ENCODE data around the gene PTBP2.
A peak's percentile ranks its signal among the peaks of the same experiment; 100 is the strongest.

The PTBP2 gene

GRCh38 chr1:96727860-96728259 lies 6.3 kb downstream of the PTBP2 start:
- no peak overlapping the region for H3K9ac ChIP-seq (ENCODE audit: low read length)
- no CpG with 5 or more reads among the region's 3 CpGs for WGBS (ENCODE audit: extremely low coverage, insufficient coverage, insufficient read length)
- H3K23ac ChIP-seq (ENCODE audit: low read length) = no peak overlapping the region
- H4K91ac ChIP-seq (ENCODE audit: low read depth, low read length) = no peak overlapping the region
- H3K36me3 ChIP-seq (ENCODE audit: control insufficient read depth in 1 of 2, insufficient read depth in 2 of 2, low read length in 2 of 2) = peaks cover 8 to 17% of the 10 kb centered on the region in 2 experiments
- H3K9me3 ChIP-seq (ENCODE audit: insufficient read depth, low read depth, low read length) = no peaks in the 10 kb centered on the region
- H2AFZ ChIP-seq (ENCODE audit: insufficient read depth, low read length, poor library complexity) = no peak overlapping the region
- DNase-seq = no peak
- peaks cover 2% of the 10 kb centered on the region for H3K79me2 ChIP-seq (ENCODE audit: control insufficient read depth, insufficient read depth, low read length, poor library complexity)
- no peaks in the 10 kb centered on the region for H3K27me3 ChIP-seq (ENCODE audit: insufficient read depth, low read length)
- H2AK5ac ChIP-seq (ENCODE audit: low read length) = no peak overlapping the region
- no peak overlapping the region for H2BK120ac ChIP-seq (ENCODE audit: insufficient read depth, low read length, poor library complexity)
- no peak overlapping the region for H3K27ac ChIP-seq (ENCODE audit: low read depth, low read length)
- no peak overlapping the region for H4K8ac ChIP-seq (ENCODE audit: low read depth, low read length)
- H3K18ac ChIP-seq (ENCODE audit: low read length) = no peak overlapping the region
- H3K4me1 ChIP-seq (ENCODE audit: control insufficient read depth in 1 of 2, insufficient read depth in 2 of 2, low read length in 2 of 2) = no peaks in the 10 kb centered on the region
- H3K4ac ChIP-seq (ENCODE audit: low read depth, low read length) = peak overlapping the region; percentile 62
- H4K12ac ChIP-seq (ENCODE audit: low read depth, low read length) = no peak overlapping the region
- H2BK12ac ChIP-seq (ENCODE audit: low read length) = no peak overlapping the region
- H3K4me3 ChIP-seq (ENCODE audit: low read depth, low read length) = no peak overlapping the region
- no peak overlapping the region for H3K14ac ChIP-seq (ENCODE audit: low read length)
- H3K79me1 ChIP-seq (ENCODE audit: low read length) = no peaks in the 10 kb centered on the region
- H3K4me2 ChIP-seq (ENCODE audit: low read length) = no peak overlapping the region
- H2BK5ac ChIP-seq (ENCODE audit: low read depth, low read length, poor library complexity) = no peak overlapping the region

GRCh38 chr1:96730574-96731298 lies 9.2 kb downstream of the PTBP2 start:
- Histone ChIP-seq H3K27ac (ENCODE audit: low read depth, low read length) (no peak overlapping the region), H3K36me3 (ENCODE audit: control insufficient read depth in 1 of 2, insufficient read depth in 2 of 2, low read length in 2 of 2) (peaks cover 7 to 10% of the 10 kb centered on the region in 2 experiments), H3K4me2 (ENCODE audit: low read length) (no peak overlapping the region), H3K14ac (ENCODE audit: low read length) (no peak overlapping the region), H3K4me1 (ENCODE audit: control insufficient read depth in 1 of 2, insufficient read depth in 2 of 2, low read length in 2 of 2) (no peaks in the 10 kb centered on the region), H3K23ac (ENCODE audit: low read length) (no peak overlapping the region), H2AFZ (ENCODE audit: insufficient read depth, low read length, poor library complexity) (no peak overlapping the region), H2BK12ac (ENCODE audit: low read length) (no peak overlapping the region), H3K4ac (ENCODE audit: low read depth, low read length) (peak overlapping the region; percentile 24), H3K18ac (ENCODE audit: low read length) (no peak overlapping the region), H3K4me3 (ENCODE audit: low read depth, low read length) (no peak overlapping the region), H2BK120ac (ENCODE audit: insufficient read depth, low read length, poor library complexity) (no peak overlapping the region), H3K79me2 (ENCODE audit: control insufficient read depth, insufficient read depth, low read length, poor library complexity) (peaks cover 2% of the 10 kb centered on the region), H3K9ac (ENCODE audit: low read length) (no peak overlapping the region), H4K12ac (ENCODE audit: low read depth, low read length) (no peak overlapping the region), H3K9me3 (ENCODE audit: insufficient read depth, low read depth, low read length) (no peaks in the 10 kb centered on the region), H3K79me1 (ENCODE audit: low read length) (no peaks in the 10 kb centered on the region), H2AK5ac (ENCODE audit: low read length) (no peak overlapping the region), H2BK5ac (ENCODE audit: low read depth, low read length, poor library complexity) (no peak overlapping the region), H4K91ac (ENCODE audit: low read depth, low read length) (no peak overlapping the region), H3K27me3 (ENCODE audit: insufficient read depth, low read length) (no peaks in the 10 kb centered on the region), H4K8ac (ENCODE audit: low read depth, low read length) (no peak overlapping the region)
- WGBS (ENCODE audit: extremely low coverage, insufficient coverage, insufficient read length) = no CpG with 5 or more reads among the region's 4 CpGs
- DNase-seq = no peak

GRCh38 chr1:96741335-96741734 lies 19.8 kb downstream of the PTBP2 start:
- no CpG with 5 or more reads among the region's 5 CpGs for WGBS (ENCODE audit: extremely low coverage, insufficient coverage, insufficient read length)
- H3K18ac ChIP-seq (ENCODE audit: low read length) = no peak overlapping the region

GRCh38 chr1:96746440-96747420 lies 25.1 kb downstream of the PTBP2 start:
- H4K12ac ChIP-seq (ENCODE audit: low read depth, low read length) = no peak overlapping the region
- H4K91ac ChIP-seq (ENCODE audit: low read depth, low read length) = no peak overlapping the region
- no peak overlapping the region for H3K23ac ChIP-seq (ENCODE audit: low read length)
- H3K14ac ChIP-seq (ENCODE audit: low read length) = no peak overlapping the region
- H3K4me3 ChIP-seq (ENCODE audit: low read depth, low read length) = no peak overlapping the region
- H2BK120ac ChIP-seq (ENCODE audit: insufficient read depth, low read length, poor library complexity) = no peak overlapping the region
- peak overlapping the region; percentile 86 for H3K4ac ChIP-seq (ENCODE audit: low read depth, low read length)
- H3K79me1 ChIP-seq (ENCODE audit: low read length) = no peaks in the 10 kb centered on the region
- no peaks in the 10 kb centered on the region for H3K79me2 ChIP-seq (ENCODE audit: control insufficient read depth, insufficient read depth, low read length, poor library complexity)
- H2BK5ac ChIP-seq (ENCODE audit: low read depth, low read length, poor library complexity) = no peak overlapping the region
- no peak overlapping the region for H3K9ac ChIP-seq (ENCODE audit: low read length)
- peaks cover 0 to 5% of the 10 kb centered on the region in 2 experiments for H3K36me3 ChIP-seq (ENCODE audit: control insufficient read depth in 1 of 2, insufficient read depth in 2 of 2, low read length in 2 of 2)
- H3K27me3 ChIP-seq (ENCODE audit: insufficient read depth, low read length) = no peaks in the 10 kb centered on the region
- no peak overlapping the region for H3K27ac ChIP-seq (ENCODE audit: low read depth, low read length)
- no peaks in the 10 kb centered on the region for H3K4me1 ChIP-seq (ENCODE audit: control insufficient read depth in 1 of 2, insufficient read depth in 2 of 2, low read length in 2 of 2)
- H4K8ac ChIP-seq (ENCODE audit: low read depth, low read length) = no peak overlapping the region
- H3K9me3 ChIP-seq (ENCODE audit: insufficient read depth, low read depth, low read length) = no peaks in the 10 kb centered on the region
- WGBS (ENCODE audit: extremely low coverage, insufficient coverage, insufficient read length) = no CpG with 5 or more reads among the region's 7 CpGs
- H2BK12ac ChIP-seq (ENCODE audit: low read length) = no peak overlapping the region
- no peak overlapping the region for H2AK5ac ChIP-seq (ENCODE audit: low read length)
- no peak overlapping the region for H2AFZ ChIP-seq (ENCODE audit: insufficient read depth, low read length, poor library complexity)
- no peak overlapping the region for H3K4me2 ChIP-seq (ENCODE audit: low read length)
- no peak for DNase-seq
- no peak overlapping the region for H3K18ac ChIP-seq (ENCODE audit: low read length)

More at GRCh38 chr1:96741335-96741734, 19.8 kb downstream of the PTBP2 start:
- H3K4me3 ChIP-seq (ENCODE audit: low read depth, low read length) = no peak overlapping the region
- no peaks in the 10 kb centered on the region for H3K9me3 ChIP-seq (ENCODE audit: insufficient read depth, low read depth, low read length)
- H3K27ac ChIP-seq (ENCODE audit: low read depth, low read length) = no peak overlapping the region
- no peak overlapping the region for H4K91ac ChIP-seq (ENCODE audit: low read depth, low read length)
- peaks cover 2 to 10% of the 10 kb centered on the region in 2 experiments for H3K36me3 ChIP-seq (ENCODE audit: control insufficient read depth in 1 of 2, insufficient read depth in 2 of 2, low read length in 2 of 2)
- H3K9ac ChIP-seq (ENCODE audit: low read length) = no peak overlapping the region
- no peak for DNase-seq
- no peak overlapping the region for H4K8ac ChIP-seq (ENCODE audit: low read depth, low read length)
- no peak overlapping the region for H3K14ac ChIP-seq (ENCODE audit: low read length)
- no peaks in the 10 kb centered on the region for H3K4me1 ChIP-seq (ENCODE audit: control insufficient read depth in 1 of 2, insufficient read depth in 2 of 2, low read length in 2 of 2)
- no peak overlapping the region for H2BK120ac ChIP-seq (ENCODE audit: insufficient read depth, low read length, poor library complexity)
- peaks cover 3% of the 10 kb centered on the region for H3K79me2 ChIP-seq (ENCODE audit: control insufficient read depth, insufficient read depth, low read length, poor library complexity)
- H2BK5ac ChIP-seq (ENCODE audit: low read depth, low read length, poor library complexity) = no peak overlapping the region
- no peak overlapping the region for H3K4me2 ChIP-seq (ENCODE audit: low read length)
- no peaks in the 10 kb centered on the region for H3K27me3 ChIP-seq (ENCODE audit: insufficient read depth, low read length)
- H3K23ac ChIP-seq (ENCODE audit: low read length) = no peak overlapping the region
- no peaks in the 10 kb centered on the region for H3K79me1 ChIP-seq (ENCODE audit: low read length)
- no peak overlapping the region for H3K4ac ChIP-seq (ENCODE audit: low read depth, low read length)
- no peak overlapping the region for H2AK5ac ChIP-seq (ENCODE audit: low read length)
- no peak overlapping the region for H2BK12ac ChIP-seq (ENCODE audit: low read length)
- no peak overlapping the region for H2AFZ ChIP-seq (ENCODE audit: insufficient read depth, low read length, poor library complexity)
- no peak overlapping the region for H4K12ac ChIP-seq (ENCODE audit: low read depth, low read length)

Measured in trophoblast cell (in vitro differentiated cells and primary cell).